Cerebellar nuclear complex (tissue), 1 donor: Measurements from ENCODE around the gene ZNF697.
"Not testable (repeated sequence)": the region's sequence is repeated elsewhere in the genome, so short reads cannot be mapped to it uniquely, and the experiment has no call there.

Source experiments
- DNase-seq, 2 experiments: peaks; one replicate each; lab custom pipeline; 2025; lab: John Stamatoyannopoulos, UW

ZNF697 gene

DNA sequence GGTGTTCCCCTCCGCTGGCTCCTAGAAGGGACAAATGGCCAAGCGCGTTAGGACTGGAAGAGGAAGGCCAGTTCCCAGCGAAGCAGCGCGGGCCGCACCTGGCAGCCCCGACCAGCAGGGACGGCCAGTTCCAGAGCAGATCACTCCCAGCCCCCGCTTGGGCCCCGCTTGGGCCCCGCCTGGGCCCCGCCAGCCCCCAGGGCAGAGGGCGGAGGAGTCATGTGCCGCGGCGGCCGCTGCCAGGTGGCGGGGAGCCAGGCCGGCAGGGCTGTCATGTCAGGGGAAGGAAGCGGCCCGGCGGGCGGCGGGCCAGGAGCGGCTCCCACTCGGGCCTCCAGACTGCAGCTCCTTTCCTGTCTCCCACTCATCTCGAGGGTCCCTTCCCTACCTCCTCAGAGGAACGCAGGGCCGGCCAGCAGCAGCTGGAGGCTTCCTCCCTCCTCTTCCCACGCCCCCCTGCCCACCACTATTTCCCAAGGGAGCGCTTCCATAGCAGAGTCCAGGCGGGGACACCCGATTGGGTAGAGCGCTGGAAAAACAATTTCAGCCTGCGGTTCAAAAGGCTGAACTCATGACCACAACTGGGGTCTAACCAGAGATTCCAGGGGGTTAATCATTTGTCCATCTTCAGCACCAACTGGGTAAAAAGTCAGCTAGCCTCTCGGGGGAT is 16.5 kb downstream of the ZNF697 start:
- peak in 1 of 2 experiments; percentile 10 for DNase-seq

- no peak for DNase-seq
Measured at GRCh38 chr1:119631086-119631432, 17.0 kb downstream of the ZNF697 start.

DNA sequence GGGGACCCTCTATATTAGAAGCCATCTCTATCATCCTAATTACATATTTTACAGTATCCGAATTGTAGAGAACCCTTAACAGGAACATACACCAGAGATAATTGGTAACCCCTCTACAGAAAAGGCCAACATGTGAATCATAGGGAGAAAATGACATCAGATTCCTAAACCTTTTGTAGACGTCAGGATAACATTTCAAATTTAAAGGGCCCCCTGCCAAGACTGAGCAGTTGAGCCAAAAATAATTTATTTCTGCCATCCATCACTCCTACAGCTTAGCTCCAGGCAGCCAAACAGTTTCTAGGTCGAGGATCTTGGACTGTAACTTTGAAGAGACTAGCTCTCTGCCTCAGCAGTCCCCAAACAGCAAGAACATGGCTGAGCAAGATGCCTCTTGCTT is 21.2 kb downstream of the ZNF697 start:
- DNase-seq = no peak

GRCh38 chr1:119626011-119626545 is 22.0 kb downstream of the ZNF697 start:
- no peak for DNase-seq

DNA sequence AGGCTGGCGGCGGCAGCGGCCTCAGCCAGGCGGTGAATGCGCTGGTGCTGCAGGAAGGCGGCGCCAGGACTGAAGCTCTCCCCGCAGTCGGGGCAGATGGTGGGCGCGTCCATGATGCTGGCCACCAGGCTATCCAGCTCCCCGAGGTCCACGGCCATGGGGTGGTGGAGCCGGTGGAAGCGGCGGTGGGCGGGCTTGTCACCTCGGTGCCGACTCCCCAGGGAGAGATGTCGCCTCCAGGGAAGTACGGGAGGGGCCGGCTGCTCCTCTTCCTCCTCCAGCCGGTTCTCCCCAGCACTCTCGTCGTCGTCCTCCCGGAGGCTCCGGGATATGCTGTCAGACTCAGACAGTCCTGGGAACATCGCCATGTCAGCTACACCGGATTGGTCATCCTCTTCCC is 24.4 kb downstream of the ZNF697 start:
- no peak for DNase-seq

DNA sequence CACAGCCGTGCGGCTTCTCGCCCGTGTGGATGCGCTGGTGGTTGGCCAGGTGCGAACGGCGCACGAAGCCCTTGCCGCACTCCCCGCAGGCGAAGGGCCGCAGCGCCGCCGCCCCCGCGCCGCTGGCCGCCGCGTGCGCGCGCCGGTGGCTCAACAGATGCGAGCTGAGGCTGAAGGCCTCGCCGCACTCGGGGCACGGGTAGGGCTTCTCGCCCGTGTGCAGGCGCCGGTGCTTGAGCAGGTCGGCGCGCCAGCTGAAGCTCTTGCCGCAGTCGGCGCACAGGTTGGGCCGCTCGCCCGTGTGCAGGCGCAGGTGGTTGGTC is 24.9 kb downstream of the ZNF697 start:
- no peak for DNase-seq

GRCh38 chr1:119622311-119623192 is 25.5 kb downstream of the ZNF697 start:
- DNase-seq = no peak

DNA sequence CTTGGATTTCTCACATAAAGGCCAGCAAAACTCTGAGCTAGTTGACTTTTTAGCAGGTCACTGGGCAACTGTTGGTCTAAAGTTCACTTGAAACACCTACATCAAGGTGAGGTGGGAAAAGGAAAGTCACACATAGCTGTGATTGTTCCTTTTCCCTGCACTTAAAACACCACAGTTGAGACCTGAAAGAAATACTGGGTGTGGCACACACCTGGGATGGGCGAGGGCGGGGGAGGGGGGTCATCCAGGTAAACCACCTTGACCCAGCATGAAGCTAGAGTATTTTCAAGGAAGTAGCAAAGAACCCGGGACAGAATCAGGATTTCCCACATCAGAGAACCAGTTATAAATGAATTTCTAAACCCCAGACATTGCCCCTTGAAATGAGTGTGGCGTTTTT is 26.4 kb downstream of the ZNF697 start:
- no peak for DNase-seq

DNA sequence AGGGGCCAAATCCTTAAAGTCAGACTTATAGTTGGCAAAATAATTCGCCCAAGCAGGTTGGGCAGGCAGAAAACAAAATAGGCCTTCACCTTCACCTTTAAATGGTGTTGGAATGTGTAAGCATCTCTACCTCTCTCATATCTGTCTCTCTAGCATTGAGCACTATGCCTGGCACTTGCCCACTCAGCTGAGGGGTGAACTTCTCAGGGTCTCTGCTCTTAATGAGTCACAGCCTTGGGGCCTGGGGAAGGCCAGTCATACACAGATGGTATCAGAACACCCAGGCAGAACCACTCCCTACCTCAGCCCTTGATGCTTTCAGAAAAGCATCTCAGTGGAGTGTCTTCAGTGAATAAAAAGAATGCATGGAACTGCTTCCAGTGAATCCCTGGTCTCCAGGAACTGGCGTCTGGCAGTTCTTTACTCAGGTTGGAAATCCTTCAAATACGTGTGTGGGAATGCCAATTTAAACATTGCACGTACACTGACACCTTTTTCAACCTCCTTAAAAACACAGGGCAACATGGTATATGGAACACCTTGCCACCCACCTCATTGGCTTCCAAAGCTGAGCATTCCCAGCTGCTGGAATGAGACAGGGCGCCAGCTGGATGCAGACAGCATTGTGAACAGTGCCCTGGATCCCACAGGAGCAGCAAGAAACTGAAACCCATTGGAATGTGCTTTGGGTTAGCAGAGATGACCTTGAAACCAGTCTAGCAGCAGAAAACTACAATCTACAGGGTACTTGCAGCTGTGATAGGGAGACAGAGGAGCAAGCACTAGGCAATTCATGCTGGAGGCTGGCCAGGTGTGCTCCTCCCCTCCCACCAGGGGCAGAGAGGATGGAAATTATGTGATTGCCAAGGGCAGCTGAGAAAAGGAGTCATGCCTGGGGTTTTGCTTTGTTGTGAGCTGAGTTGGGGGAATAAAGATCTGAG is 30.0 kb downstream of the ZNF697 start:
- no peak for DNase-seq

GRCh38 chr1:119616748-119617147 is 31.3 kb downstream of the ZNF697 start:
- not testable (repeated sequence) for DNase-seq

DNA sequence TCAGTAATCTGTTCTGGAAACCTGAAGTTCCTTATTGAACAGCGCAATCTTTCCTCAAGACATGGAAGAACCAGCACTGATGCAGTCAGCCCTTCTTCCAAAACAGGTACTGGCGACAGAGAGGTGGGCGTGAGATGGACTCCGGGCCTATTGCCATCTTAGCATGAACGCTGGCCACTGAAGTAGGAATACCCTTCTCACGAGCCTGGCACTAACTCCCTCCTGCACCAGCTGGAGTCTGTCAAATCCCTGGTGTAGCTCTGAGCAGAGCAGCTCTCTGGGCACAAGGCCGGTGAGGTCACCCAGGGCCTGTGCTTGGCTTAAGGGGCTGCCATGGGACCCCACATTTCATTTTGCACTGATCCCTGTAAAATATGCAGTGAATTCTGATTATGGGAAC is 33.0 kb downstream of the ZNF697 start:
- DNase-seq = not testable (repeated sequence)

- peak in 1 of 2 experiments; percentile 4 for DNase-seq
Measured at GRCh38 chr1:119613769-119614720, 34.0 kb downstream of the ZNF697 start.

- DNase-seq = peak in 1 of 2 experiments; percentile 2
Measured at GRCh38 chr1:119611701-119612113, 36.4 kb downstream of the ZNF697 start.

- not testable (repeated sequence) for DNase-seq
Measured at GRCh38 chr1:119608816-119609215, 39.2 kb downstream of the ZNF697 start.

GRCh38 chr1:119607087-119607807 is 40.8 kb downstream of the ZNF697 start:
- DNase-seq = not testable (repeated sequence)

DNA sequence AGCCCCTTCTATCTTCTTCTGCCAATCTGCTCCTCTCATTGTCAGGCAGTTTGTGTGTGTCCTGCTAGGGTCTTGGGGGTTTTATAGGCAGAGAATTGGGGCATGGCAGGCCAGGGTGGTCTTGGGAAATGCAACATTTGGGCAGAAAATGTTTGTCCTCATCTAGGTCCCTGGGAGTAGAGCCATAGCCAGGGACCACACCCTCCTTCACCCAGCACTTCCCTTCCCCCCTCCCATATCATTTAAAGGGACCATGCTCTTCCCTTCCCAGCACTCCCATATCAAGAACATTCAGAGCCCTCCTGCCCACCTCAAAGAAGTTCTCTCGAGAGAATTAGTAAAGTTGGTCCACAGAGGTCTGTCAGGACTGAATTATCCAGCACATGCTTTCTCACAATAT is 41.7 kb downstream of the ZNF697 start:
- no peak for DNase-seq

- no peak for DNase-seq
Measured at GRCh38 chr1:119605686-119606085, 42.4 kb downstream of the ZNF697 start.

- not testable (repeated sequence) for DNase-seq
Measured at GRCh38 chr1:119605080-119605479, 43.0 kb downstream of the ZNF697 start.

DNA sequence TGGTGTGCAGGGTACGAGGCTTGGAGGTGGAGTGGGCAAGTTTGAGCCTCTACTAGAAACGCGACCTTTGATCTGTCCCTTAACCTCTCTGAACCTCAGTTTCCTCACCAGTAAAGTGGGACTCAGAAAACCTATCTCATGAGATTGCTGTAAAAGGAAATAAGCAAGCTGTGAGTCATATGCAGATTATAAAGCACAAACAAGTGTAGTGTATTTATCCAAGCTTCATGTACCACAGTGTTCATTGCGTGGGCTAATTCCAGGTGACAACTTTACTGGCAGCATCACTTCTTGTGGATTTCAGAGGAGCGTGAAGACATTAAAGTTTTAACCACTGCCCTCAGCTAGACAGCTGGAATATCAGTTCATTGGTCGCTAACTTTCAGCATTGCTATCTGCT is 44.4 kb downstream of the ZNF697 start:
- no peak for DNase-seq

DNA sequence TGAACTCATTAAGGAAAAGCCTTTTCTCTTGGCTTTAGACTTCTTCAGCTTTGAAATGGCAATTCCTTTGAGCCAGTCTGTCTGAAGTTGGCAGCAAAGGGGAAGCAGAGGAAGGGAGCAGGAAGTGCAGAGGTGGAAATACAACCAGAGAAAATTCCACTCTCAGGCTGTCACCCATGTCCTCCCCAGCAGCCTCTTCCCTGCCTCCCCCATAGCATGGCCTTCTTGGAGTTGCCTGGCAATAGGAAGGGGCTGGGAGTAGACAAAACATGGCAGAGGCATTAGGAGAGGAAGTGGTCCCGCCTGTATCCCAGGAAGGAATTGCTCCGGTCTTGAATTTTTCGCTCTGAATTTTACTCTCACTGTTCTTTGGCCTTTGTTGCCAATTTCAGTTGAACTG is 44.8 kb downstream of the ZNF697 start:
- not testable (repeated sequence) for DNase-seq
